ENCODE results near the gene PGLYRP4. TPM values are rescaled to one million over a fixed set of nuclear protein-coding genes. Genes with fewer than 3 reads are reported as not detected.
A peak's percentile ranks its signal among the peaks of the same experiment; 100 is the strongest.

PGLYRP4 gene
- total and polyA plus RNA-seq, 4 donors = not detected

- 94 to 95% methylated on average over 11 of the region's 11 CpGs for WGBS, 2 donors
- no peaks in the 10 kb centered on the region for H3K36me3 ChIP-seq (ENCODE audit: control insufficient read depth in 1 of 2, insufficient read depth in 2 of 2, low read length in 1 of 2)
- no peak for DNase-seq
- H3K27me3 ChIP-seq (ENCODE audit: control insufficient read depth in 1 of 2, insufficient read depth in 2 of 2, low read length in 1 of 2) = no peaks in the 10 kb centered on the region
- no peak for ATAC-seq (ENCODE audit: low FRiP score)
- no peaks in the 10 kb centered on the region for H3K9me3 ChIP-seq (ENCODE audit: control insufficient read depth, low read length)
- H3K27ac ChIP-seq (ENCODE audit: low read depth in 1 of 2, low read length in 2 of 2) = no peak overlapping the region
- no peak overlapping the region for H3K4me3 ChIP-seq (ENCODE audit: low read length in 2 of 2)
- no peaks in the 10 kb centered on the region for H3K4me1 ChIP-seq (ENCODE audit: control insufficient read depth in 1 of 2, insufficient read depth in 2 of 2, low read length in 2 of 2)
- intact Hi-C loops (cut with DNase I) = loop anchor here in 1 of 2 donors (10.0 kb wide), 1 partner anchor 644 kb away; no protein-coding TSS in a partner anchor
These were observed 12.2 kb upstream of the PGLYRP4 start for GRCh38 chr1:153360592-153361479.

DNA sequence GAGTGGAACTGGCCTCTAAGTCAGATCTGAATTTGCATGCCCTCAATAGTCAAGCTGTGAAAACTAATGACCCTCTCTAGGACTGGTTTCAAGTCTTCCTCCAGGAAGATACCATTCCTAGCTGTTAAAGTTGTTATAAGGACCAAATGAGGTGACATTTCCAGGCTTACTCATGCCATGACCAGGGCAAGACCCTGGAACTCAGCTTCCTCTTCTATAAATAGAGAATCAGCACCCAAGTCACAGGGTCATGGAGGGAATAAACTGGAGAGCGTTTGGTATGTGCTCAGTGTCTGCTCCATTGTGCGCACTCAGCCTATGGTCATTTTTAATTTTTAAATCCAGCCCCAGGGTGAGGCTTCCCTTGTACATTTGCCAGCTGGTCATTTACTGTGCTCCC lies 11.5 kb upstream of the PGLYRP4 start:
- no peak for ATAC-seq (ENCODE audit: low FRiP score)

DNA sequence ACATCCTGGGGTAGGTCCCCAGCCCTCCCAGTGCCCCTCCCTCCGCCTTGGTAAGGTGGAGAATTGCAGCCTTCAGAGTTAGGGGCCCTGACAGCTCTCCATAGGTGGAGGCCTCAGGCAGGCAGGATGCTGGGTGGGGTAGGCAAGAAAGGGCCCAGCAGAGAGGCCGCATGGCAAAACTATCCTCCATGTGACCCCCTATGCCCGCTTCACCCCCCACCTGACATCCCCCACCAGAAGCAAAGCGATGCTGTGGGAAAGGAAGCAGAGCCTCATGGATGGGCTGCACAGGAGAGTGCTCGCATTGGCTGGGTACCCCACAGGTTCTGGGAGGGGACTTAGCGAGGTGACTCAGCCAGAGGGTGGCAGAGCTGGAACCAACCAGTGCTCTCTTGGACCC lies 10.6 kb upstream of the PGLYRP4 start:
- no peak overlapping the region for H3K4me3 ChIP-seq (ENCODE audit: low read length in 2 of 2)
- no peak for ATAC-seq (ENCODE audit: low FRiP score)

More for the DNA sequence above, 11.5 kb upstream of the PGLYRP4 start:
- 89 to 95% methylated on average over 2 of the region's 2 CpGs for WGBS, 2 donors
- H3K36me3 ChIP-seq (ENCODE audit: control insufficient read depth in 1 of 2, insufficient read depth in 2 of 2, low read length in 1 of 2) = no peaks in the 10 kb centered on the region
- no peak overlapping the region for H3K4me3 ChIP-seq (ENCODE audit: low read length in 2 of 2)
- H3K27me3 ChIP-seq (ENCODE audit: control insufficient read depth in 1 of 2, insufficient read depth in 2 of 2, low read length in 1 of 2) = no peaks in the 10 kb centered on the region
- no peaks in the 10 kb centered on the region for H3K4me1 ChIP-seq (ENCODE audit: control insufficient read depth in 1 of 2, insufficient read depth in 2 of 2, low read length in 2 of 2)
- no peak for DNase-seq
- intact Hi-C loops (cut with DNase I) = loop anchor here in 1 of 2 donors (10.0 kb wide), 1 partner anchor 645 kb away; no protein-coding TSS in a partner anchor
- H3K27ac ChIP-seq (ENCODE audit: low read depth in 1 of 2, low read length in 2 of 2) = no peak overlapping the region
- no peaks in the 10 kb centered on the region for H3K9me3 ChIP-seq (ENCODE audit: control insufficient read depth, low read length)

GRCh38 chr1:153358691-153358975 lies 10.0 kb upstream of the PGLYRP4 start:
- Histone ChIP-seq H3K36me3 (ENCODE audit: control insufficient read depth in 1 of 2, insufficient read depth in 2 of 2, low read length in 1 of 2) (no peaks in the 10 kb centered on the region), H3K27me3 (ENCODE audit: control insufficient read depth in 1 of 2, insufficient read depth in 2 of 2, low read length in 1 of 2) (no peaks in the 10 kb centered on the region), H3K4me1 (ENCODE audit: control insufficient read depth in 1 of 2, insufficient read depth in 2 of 2, low read length in 2 of 2) (no peaks in the 10 kb centered on the region), H3K27ac (ENCODE audit: low read depth in 1 of 2, low read length in 2 of 2) (no peak overlapping the region), H3K4me3 (ENCODE audit: low read length in 2 of 2) (no peak overlapping the region), H3K9me3 (ENCODE audit: control insufficient read depth, low read length) (no peaks in the 10 kb centered on the region)
- intact Hi-C loops (cut with DNase I) = loop anchor here in 1 of 2 donors (10.0 kb wide), 2 partner anchors 106 to 626 kb away; partner anchors contain the start of genes RAB13 and S100A7
- DNase-seq (no peak), ATAC-seq (ENCODE audit: low FRiP score) (no peak)
- 96% methylated on average over 3 of the region's 3 CpGs for WGBS, 2 donors

More for the DNA sequence above, 10.6 kb upstream of the PGLYRP4 start:
- no peaks in the 10 kb centered on the region for H3K36me3 ChIP-seq (ENCODE audit: control insufficient read depth in 1 of 2, insufficient read depth in 2 of 2, low read length in 1 of 2)
- DNase-seq = no peak
- H3K27me3 ChIP-seq (ENCODE audit: control insufficient read depth in 1 of 2, insufficient read depth in 2 of 2, low read length in 1 of 2) = no peaks in the 10 kb centered on the region
- H3K27ac ChIP-seq (ENCODE audit: low read depth in 1 of 2, low read length in 2 of 2) = no peak overlapping the region
- no peaks in the 10 kb centered on the region for H3K9me3 ChIP-seq (ENCODE audit: control insufficient read depth, low read length)
- WGBS, 2 donors = 95 to 96% methylated on average over 6 of the region's 6 CpGs
- intact Hi-C loops (cut with DNase I) = loop anchor here in 1 of 2 donors (10.0 kb wide), 2 partner anchors 106 to 626 kb away; partner anchors contain the start of genes RAB13 and S100A7
- H3K4me1 ChIP-seq (ENCODE audit: control insufficient read depth in 1 of 2, insufficient read depth in 2 of 2, low read length in 2 of 2) = no peaks in the 10 kb centered on the region

GRCh38 chr1:153357853-153358690 lies 9.4 kb upstream of the PGLYRP4 start, which contains the start of gene S100A9:
S100A9 (plus strand) TSS chr1:153357854; CDS start chr1:153358284, 430 bp downstream.
- Histone ChIP-seq H3K27ac (ENCODE audit: low read depth in 1 of 2, low read length in 2 of 2) (no peak within 1 kb of the TSS), H3K36me3 (ENCODE audit: control insufficient read depth in 1 of 2, insufficient read depth in 2 of 2, low read length in 1 of 2) (no peaks in the 10 kb centered on the region), H3K27me3 (ENCODE audit: control insufficient read depth in 1 of 2, insufficient read depth in 2 of 2, low read length in 1 of 2) (no peaks in the 10 kb centered on the region), H3K9me3 (ENCODE audit: control insufficient read depth, low read length) (no peaks in the 10 kb centered on the region), H3K4me3 (ENCODE audit: low read length in 2 of 2) (no peak within 1 kb of the TSS), H3K4me1 (ENCODE audit: control insufficient read depth in 1 of 2, insufficient read depth in 2 of 2, low read length in 2 of 2) (no peaks in the 10 kb centered on the region)
- DNase-seq (no peak), ATAC-seq (ENCODE audit: low FRiP score) (no peak)
- WGBS, 2 donors = 92 to 93% methylated on average over 11 of the region's 11 CpGs
- intact Hi-C loops (cut with DNase I) = loop anchor here in 1 of 2 donors (10.0 kb wide), 2 partner anchors 107 to 627 kb away; partner anchors contain the start of genes RAB13 and S100A7

DNA sequence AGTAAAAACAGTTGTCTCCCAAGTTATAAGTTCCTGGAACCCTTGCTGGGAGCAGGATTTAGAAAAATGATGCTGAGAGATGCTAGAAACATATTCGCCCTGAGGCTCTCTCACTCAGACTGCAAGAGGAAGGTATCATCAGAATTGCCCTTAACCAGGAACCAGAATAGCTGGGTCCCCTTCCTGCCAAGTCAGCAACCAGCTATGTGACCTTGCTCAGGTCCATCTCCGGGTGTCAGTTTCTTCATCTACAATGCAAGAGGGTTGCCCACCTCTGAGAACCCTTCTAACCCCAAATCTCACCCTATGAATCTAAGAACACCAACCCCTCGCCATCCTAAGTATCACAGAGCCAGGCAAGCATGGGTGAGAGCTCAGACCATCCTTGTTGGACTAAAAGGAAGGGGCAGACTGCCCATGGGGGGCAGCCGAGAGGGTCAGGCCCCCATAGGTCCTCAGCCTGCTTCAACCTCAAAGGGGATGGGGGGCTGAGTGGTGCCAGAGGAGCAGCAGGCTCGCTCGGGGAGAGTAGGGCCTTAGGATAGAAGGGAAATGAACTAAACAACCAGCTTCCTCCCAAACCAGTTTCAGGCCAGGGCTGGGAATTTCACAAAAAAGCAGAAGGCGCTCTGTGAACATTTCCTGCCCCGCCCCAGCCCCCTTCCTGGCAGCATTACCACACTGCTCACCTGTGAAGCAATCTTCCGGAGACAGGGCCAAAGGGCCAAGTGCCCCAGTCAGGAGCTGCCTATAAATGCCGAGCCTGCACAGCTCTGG lies 8.6 kb upstream of the PGLYRP4 start:
- ATAC-seq (ENCODE audit: low FRiP score) = no peak
- H3K36me3 ChIP-seq (ENCODE audit: control insufficient read depth in 1 of 2, insufficient read depth in 2 of 2, low read length in 1 of 2) = no peaks in the 10 kb centered on the region
- WGBS, 2 donors = 88 to 89% methylated on average over 10 of the region's 10 CpGs
- H3K27ac ChIP-seq (ENCODE audit: low read depth in 1 of 2, low read length in 2 of 2) = no peak overlapping the region
- no peaks in the 10 kb centered on the region for H3K9me3 ChIP-seq (ENCODE audit: control insufficient read depth, low read length)
- H3K27me3 ChIP-seq (ENCODE audit: control insufficient read depth in 1 of 2, insufficient read depth in 2 of 2, low read length in 1 of 2) = no peaks in the 10 kb centered on the region
- peak in 1 of 2 donors; percentile 79 for DNase-seq
- intact Hi-C loops (cut with DNase I) = loop anchor here in 1 of 2 donors (10.0 kb wide), 2 partner anchors 108 to 628 kb away; partner anchors contain the start of genes RAB13 and S100A7
- H3K4me1 ChIP-seq (ENCODE audit: control insufficient read depth in 1 of 2, insufficient read depth in 2 of 2, low read length in 2 of 2) = no peaks in the 10 kb centered on the region
- H3K4me3 ChIP-seq (ENCODE audit: low read length in 2 of 2) = no peak overlapping the region

DNA sequence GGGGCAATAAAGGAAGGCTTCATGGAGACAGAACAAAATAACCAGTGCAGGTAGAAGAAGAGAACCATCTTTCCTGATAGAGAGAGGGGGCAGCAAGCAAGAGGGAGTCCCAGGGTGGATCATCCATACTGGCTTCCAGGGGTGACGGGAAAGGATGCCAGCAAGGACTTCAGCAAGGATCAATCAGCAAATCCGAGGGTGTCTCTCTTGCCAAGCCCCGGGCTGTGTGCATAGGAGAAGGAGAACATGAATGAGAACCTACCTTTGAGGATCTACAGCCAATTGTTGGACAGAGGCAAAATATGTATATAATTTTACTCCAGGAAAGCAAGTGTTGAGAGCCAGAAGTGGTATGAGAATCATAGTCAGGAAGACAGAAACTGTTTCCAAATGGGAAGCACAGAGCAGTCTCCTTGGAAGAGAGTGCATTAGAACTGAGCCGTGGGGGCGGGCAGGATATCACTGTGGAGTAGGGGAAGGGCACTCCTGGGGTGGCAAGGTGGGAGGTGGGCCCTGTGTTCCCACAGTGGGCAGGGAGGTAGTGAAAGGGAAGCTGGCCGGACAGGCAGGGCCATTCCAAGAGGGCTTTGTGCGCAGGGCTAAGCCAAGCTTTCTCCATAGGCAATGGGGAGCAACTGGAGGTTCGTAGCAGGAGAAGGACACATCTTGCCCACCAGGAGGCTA lies 7.9 kb upstream of the PGLYRP4 start:
- H3K4me1 ChIP-seq (ENCODE audit: control insufficient read depth in 1 of 2, insufficient read depth in 2 of 2, low read length in 2 of 2) = no peaks in the 10 kb centered on the region
- DNase-seq (no peak), ATAC-seq (ENCODE audit: low FRiP score) (no peak)
- no peaks in the 10 kb centered on the region for H3K36me3 ChIP-seq (ENCODE audit: control insufficient read depth in 1 of 2, insufficient read depth in 2 of 2, low read length in 1 of 2)
- no peak overlapping the region for H3K4me3 ChIP-seq (ENCODE audit: low read length in 2 of 2)
- H3K9me3 ChIP-seq (ENCODE audit: control insufficient read depth, low read length) = no peaks in the 10 kb centered on the region
- 87 to 90% methylated on average over 8 of the region's 8 CpGs for WGBS, 2 donors
- no peaks in the 10 kb centered on the region for H3K27me3 ChIP-seq (ENCODE audit: control insufficient read depth in 1 of 2, insufficient read depth in 2 of 2, low read length in 1 of 2)
- H3K27ac ChIP-seq (ENCODE audit: low read depth in 1 of 2, low read length in 2 of 2) = no peak overlapping the region
- intact Hi-C loops (cut with DNase I) = loop anchor here in 1 of 2 donors (10.0 kb wide), 2 partner anchors 108 to 628 kb away; partner anchors contain the start of genes RAB13 and S100A7
